GM10266 (cell line): ENCODE measurements around the gene LAMC2.
A peak's percentile ranks its signal among the peaks of the same experiment; 100 is the strongest.

ENCODE experiments used
- DNase-seq: peaks from one replicate; pipeline ENCODE4 v3.0.0; 2012; ENCODE audit errors: extremely low spot score
- TF ChIP-seq, protein P1 (sequence below): IDR thresholded peaks from 2 replicates; pipeline ENCODE4 v1.5.1; 2012; ENCODE audit warnings: mild to moderate bottlenecking, low read depth; ENCODE audit not compliant: control insufficient read depth, insufficient read depth; ENCODE audit errors: missing control alignments

The LAMC2 gene

DNA sequence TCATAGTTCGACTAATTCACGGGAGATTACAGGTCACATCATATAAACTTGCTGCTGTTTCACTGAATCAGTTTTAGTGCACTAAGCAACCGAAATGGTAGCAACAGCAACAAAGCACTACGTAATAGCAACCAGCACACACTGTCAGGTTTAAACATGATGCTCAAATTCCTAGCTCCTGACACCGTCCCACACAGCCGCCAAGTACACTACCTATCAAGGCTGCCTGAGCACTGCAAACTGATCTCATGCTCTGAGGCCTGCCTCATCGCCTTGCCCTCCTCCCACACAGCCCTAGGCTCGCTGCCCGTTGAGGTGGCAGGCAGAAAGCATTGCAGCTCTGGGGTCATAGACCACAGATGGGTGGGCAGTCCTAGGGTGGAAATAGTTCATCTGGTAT is 12.4 kb downstream of the LAMC2 start:
- DNase-seq, result no peak
- TF ChIP-seq, protein P1, sequence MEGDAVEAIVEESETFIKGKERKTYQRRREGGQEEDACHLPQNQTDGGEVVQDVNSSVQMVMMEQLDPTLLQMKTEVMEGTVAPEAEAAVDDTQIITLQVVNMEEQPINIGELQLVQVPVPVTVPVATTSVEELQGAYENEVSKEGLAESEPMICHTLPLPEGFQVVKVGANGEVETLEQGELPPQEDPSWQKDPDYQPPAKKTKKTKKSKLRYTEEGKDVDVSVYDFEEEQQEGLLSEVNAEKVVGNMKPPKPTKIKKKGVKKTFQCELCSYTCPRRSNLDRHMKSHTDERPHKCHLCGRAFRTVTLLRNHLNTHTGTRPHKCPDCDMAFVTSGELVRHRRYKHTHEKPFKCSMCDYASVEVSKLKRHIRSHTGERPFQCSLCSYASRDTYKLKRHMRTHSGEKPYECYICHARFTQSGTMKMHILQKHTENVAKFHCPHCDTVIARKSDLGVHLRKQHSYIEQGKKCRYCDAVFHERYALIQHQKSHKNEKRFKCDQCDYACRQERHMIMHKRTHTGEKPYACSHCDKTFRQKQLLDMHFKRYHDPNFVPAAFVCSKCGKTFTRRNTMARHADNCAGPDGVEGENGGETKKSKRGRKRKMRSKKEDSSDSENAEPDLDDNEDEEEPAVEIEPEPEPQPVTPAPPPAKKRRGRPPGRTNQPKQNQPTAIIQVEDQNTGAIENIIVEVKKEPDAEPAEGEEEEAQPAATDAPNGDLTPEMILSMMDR, result no peak

DNA sequence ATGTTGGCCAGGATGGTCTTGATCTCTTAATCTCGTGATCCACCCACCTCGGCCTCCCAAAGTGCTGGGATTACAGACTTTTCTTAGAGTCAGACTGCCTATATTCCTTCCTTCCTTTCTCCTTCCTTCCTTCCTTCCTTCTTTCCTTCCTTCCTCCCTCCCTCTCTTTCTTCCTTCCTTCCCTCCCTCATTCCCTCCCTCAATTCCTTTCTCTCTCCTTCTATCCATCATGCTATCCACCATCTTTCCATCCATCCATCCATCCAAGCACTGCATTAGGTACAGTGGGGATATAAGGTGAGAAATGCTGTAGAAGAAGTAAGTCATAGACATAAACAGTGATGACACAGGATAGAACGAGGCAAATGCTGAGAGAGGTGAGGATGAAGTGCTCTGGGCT is 13.2 kb downstream of the LAMC2 start:
- TF ChIP-seq, protein P1, result no peak
- DNase-seq, result no peak

DNA sequence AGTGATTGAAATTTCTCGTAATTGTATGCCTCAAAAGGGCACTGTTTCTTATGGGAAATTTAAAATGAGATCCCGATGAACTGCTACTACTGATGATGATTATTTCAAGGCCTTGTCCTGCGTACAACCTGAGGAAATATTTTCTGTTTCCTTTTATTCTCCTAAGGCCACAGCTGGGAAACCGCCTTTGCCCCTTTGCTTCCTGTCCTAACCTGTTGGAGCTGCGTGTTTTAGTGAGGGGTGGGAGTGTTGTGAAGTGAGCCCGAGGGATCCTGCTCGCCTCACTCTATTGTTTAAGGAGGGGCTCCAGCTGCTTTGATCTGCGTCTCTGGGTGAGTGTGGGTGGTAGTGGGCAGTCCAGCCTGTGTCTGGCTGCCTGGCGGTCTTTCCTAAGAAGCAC is 14.4 kb downstream of the LAMC2 start:
- TF ChIP-seq, protein P1, result no peak
- no peak for DNase-seq

DNA sequence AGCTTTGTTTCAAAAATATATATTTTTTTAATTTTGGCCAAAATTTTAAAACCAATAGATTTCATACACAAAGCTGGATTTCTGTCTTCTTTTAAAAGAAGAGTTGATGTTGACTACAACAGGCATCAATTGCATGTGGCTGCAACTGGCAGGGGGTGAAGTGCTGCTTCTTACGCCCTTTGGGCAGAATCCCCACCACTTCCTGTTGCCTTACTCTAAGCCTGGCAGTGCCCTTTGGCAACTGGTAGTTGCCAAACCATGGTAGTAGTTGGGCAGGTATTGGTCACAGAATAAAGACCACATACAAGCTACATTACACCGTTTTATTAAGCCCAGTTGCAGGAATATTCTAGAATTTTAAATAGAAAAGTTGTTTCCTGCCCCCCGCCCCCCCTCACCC is 17.0 kb downstream of the LAMC2 start:
- TF ChIP-seq, protein P1, result no peak
- no peak for DNase-seq

DNA sequence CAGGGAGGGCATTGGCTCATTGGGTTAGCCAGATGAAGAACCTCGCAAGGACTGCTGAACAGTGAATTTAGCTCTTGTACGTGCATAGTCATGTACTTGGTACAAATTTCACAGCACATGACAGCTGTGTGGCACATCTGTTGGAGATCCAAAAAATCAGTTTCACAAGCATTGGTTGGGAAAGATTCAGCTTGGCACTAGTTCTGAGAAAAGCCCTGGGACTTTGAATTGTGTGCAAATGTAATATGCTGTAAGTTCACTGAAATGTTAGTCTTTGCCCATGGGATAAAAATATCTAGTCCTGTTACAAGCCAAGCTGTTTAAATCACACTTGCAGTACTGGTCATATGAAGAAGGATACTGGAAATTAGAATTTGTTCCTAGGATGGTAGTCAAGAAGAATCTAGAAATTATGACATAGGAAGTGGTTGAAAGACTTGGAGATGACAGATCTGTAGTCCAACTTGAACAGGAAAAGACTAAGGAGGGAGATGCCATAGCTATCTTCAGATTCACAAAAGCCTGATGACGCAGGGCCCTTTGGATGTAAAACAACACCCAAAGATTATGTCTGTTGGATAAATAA is 19.2 kb downstream of the LAMC2 start:
- no peak for DNase-seq

DNA sequence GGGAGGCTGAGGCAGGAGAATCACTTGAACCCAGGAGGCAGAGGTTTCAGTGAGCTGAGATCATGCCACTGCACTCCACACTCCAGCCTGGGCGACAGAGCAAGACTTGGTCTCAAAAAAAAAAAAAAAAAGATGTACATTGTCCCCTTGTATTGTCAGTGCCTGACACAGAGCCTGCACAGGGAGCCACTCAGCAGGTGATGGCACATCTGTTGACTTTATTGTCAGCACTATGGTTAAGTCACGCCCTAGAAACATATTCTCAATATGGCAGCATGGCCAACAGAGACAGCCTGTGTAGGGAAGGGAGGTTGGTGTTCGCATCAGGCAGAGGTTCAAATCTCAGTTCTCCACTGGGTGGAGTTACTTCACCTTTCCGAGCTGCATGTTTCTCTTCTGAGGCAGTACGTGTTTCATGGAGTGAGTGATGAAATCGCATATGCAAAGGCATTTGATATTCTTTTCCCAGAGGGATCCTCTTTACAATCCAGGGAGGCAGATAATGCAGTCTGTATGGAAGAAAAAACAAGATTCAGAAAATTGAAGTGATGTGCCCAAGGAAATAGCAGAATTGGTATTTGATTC is 20.6 kb downstream of the LAMC2 start:
- DNase-seq, result no peak
- TF ChIP-seq, protein P1, result no peak

More for the DNA sequence above, 19.2 kb downstream of the LAMC2 start:
- TF ChIP-seq, protein P1, result no peak

DNA sequence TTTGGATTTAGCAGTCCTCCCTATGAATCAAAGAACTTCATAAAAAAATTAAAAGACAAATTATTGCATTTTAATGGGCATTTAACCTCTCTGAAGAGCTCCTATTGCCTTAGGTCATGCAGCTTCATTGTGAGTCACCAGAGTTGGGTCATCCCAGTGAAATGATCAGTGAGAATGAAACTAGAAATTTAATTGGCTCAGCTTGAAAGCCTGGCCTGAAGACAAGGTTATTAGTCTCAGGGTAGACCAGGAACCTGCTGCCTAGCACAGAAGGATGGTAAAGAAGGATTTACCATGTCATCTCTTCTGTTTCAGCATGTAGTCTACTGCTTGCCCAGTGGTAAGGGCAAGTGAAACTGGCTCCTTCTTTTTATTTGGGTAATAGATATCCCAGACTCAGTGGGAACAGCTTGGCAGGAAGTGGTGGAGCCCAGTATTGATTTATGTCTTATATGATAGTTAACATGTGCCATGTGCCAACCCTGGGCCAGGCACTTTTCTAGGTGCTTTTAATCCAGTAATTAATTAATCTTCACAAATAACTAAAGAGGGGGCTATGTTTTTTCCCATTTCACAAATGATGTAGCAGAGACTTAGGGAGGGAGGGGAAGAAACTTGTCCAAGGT is 23.6 kb downstream of the LAMC2 start:
- TF ChIP-seq, protein P1, result no peak
- DNase-seq, result peak; percentile 43
